Measurements from ENCODE around the gene AHRR. TPM values are rescaled to one million over a fixed set of nuclear protein-coding genes. Genes with fewer than 3 reads are reported as not detected.

AHRR gene
- total and polyA plus RNA-seq, 10 of the 15 experiments (the other 5 are each of a cell fraction or from before 2014, with no cell fraction given): 0.90 to 35.2 (median 19.2) TPM

DNA sequence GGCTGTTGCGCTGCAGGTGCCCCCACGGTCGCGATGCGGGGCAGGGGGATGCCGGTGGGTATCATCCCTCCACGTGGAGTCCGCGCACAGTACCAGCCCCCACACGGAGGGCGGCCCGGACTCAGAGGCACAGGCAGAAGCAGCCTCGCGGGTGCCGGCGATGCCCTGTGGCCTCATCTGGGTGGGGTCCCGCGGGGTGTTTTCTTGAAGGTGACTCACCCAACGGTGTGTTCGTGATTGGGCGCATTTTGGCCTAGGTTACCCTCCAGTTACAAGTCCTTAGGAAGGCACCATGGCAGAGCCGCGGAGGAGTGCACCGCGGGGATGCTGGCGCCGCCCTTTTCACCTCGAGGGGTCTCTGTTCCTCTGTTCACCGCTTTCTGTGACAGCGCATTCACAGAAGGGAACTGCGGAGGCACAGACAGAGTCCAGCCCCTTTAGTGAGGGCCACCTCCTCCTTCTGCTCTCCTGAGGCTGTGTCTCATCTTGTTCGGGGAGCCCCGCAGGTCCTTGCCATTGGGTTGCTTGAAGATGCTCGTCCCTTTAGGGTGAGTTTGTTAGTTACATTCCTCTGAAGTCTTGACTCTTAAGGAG is 99.9 kb downstream of the AHRR start:
- ATAC-seq (no peak), DNase-seq (ENCODE audit: low read depth, low spot score) (no peak), FAIRE-seq (no peak)
- Histone ChIP-seq H3K4me1 (ENCODE audit: control insufficient read depth, insufficient read depth, low read length) (peaks cover 22% of the 10 kb centered on the region), H3K4me2 (ENCODE audit: control insufficient read depth, insufficient read depth) (no peak overlapping the region), H3K36me3 (ENCODE audit: control insufficient read depth in 2 of 2, insufficient read depth in 2 of 2, low read length in 1 of 2) (peaks cover 0 to 16% of the 10 kb centered on the region in 2 experiments; a peak in 3 of 4 replicates), H2AFZ (ENCODE audit: control insufficient read depth, low read depth, low read length) (no peak overlapping the region), H3K79me2 (ENCODE audit: control insufficient read depth, insufficient read depth, low read length) (no peaks in the 10 kb centered on the region; the same call in 1 of the 2 replicates), H3K27me3 (replicated peaks in 1 of 2; ENCODE audit: control insufficient read depth in 2 of 2, insufficient read depth in 2 of 2, low read length in 1 of 2) (no peaks in the 10 kb centered on the region), H3K27ac (ENCODE audit: control insufficient read depth, insufficient read depth) (no peak overlapping the region), H3K9ac (ENCODE audit: control insufficient read depth, insufficient read depth, low read length) (no peak overlapping the region), H3K9me3 (replicated peaks; ENCODE audit: control insufficient read depth, insufficient read depth, low read length) (no peaks in the 10 kb centered on the region), H3K4me3 (no peak overlapping the region), H4K20me1 (ENCODE audit: control insufficient read depth, insufficient read depth) (no peaks in the 10 kb centered on the region)
- WGBS (ENCODE audit: insufficient coverage, insufficient replicate concordance, low lambda C conversion rate, missing lambda C conversion rate): 94% methylated on average over 33 of the region's 34 CpGs
- ChIA-PET POLR2A (no interaction called here), RAD21 (ENCODE audit: unreplicated experiment) (no interaction called here), CTCF (no interaction called here), SMC1A (ENCODE audit: uncharacterized antibody, unreplicated experiment) (no interaction called here)
- no TSS peak for BruUV-seq (replicated peaks)
- intact Hi-C loops (cut with micrococcal nuclease; ENCODE audit: unreplicated experiment) (no loop called here), in situ Hi-C loops (cut with MboI) (no loop called here)
- TF ChIP-seq, protein P1, sequence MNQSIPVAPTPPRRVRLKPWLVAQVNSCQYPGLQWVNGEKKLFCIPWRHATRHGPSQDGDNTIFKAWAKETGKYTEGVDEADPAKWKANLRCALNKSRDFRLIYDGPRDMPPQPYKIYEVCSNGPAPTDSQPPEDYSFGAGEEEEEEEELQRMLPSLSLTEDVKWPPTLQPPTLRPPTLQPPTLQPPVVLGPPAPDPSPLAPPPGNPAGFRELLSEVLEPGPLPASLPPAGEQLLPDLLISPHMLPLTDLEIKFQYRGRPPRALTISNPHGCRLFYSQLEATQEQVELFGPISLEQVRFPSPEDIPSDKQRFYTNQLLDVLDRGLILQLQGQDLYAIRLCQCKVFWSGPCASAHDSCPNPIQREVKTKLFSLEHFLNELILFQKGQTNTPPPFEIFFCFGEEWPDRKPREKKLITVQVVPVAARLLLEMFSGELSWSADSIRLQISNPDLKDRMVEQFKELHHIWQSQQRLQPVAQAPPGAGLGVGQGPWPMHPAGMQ (IDR thresholded peaks at IDR 0.05; ENCODE audit: borderline replicate concordance): no peak
- TF ChIP-seq POLR2A (IDR thresholded peaks at IDR 0.05; ENCODE audit: low read depth, low read length) (0 out of 2 replicates have a peak, but pooled peaks have one; percentile 25), GATAD2B (conservative IDR thresholded peaks at IDR 0.05; ENCODE audit: low read depth) (no peak), NR2C2 (IDR thresholded peaks at IDR 0.05; ENCODE audit: borderline replicate concordance, control insufficient read depth, insufficient read length, low read depth) (no peak), ASH2L (IDR thresholded peaks at IDR 0.05; ENCODE audit: borderline replicate concordance, low read depth) (no peak), RBBP5 (conservative IDR thresholded peaks at IDR 0.05) (no peak), CREB1 (IDR thresholded peaks at IDR 0.05; ENCODE audit: low read depth) (no peak), BHLHE40 (IDR thresholded peaks at IDR 0.05; ENCODE audit: borderline replicate concordance in 1 of 2, low read depth in 2 of 2, low read length in 1 of 2) (no peak)
- TF ChIP-seq, protein P2, sequence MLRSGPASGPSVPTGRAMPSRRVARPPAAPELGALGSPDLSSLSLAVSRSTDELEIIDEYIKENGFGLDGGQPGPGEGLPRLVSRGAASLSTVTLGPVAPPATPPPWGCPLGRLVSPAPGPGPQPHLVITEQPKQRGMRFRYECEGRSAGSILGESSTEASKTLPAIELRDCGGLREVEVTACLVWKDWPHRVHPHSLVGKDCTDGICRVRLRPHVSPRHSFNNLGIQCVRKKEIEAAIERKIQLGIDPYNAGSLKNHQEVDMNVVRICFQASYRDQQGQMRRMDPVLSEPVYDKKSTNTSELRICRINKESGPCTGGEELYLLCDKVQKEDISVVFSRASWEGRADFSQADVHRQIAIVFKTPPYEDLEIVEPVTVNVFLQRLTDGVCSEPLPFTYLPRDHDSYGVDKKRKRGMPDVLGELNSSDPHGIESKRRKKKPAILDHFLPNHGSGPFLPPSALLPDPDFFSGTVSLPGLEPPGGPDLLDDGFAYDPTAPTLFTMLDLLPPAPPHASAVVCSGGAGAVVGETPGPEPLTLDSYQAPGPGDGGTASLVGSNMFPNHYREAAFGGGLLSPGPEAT (IDR thresholded peaks at IDR 0.05; ENCODE audit: low read depth): no peak

Data from GM12878 (cell line).